B cell (primary cell): ENCODE measurements around the gene EPB41. TPM values are rescaled to one million over a fixed set of nuclear protein-coding genes. Genes with fewer than 3 reads are reported as not detected.
"Not testable (repeated sequence)": the region's sequence is repeated elsewhere in the genome, so short reads cannot be mapped to it uniquely, and the experiment has no call there.

Experiments
- ATAC-seq: fragments of 200-7000 bp; cut with Tn5 transposase; one replicate; pipeline ENCODE4 v1.10.0; 2021; ENCODE audit warnings: low read depth, mild to moderate bottlenecking, moderate number of reproducible peaks, moderate library complexity
- CTCF ChIA-PET: fragments of 350-600 bp; sonication (Branson Sonifier 250); formaldehyde crosslinking; loops from one replicate; lab custom pipeline; 2021; ENCODE audit warnings: antibody characterized with exemption, inconsistent platforms; lab: Charles Lee
- POLR2A ChIA-PET: fragments of 350-600 bp; sonication (Branson Sonifier 250); formaldehyde crosslinking; loops from one replicate; lab custom pipeline; 2021; ENCODE audit warnings: antibody characterized with exemption; lab: Charles Lee
- DNase-seq: peaks from one replicate; pipeline ENCODE4 v3.0.0; 2013
- H2AFZ ChIP-seq: 2 replicates; pipeline ENCODE4 v1.6.1; 2012; ENCODE audit warnings: mild to moderate bottlenecking, low read depth, low read length; ENCODE audit not compliant: insufficient read depth, poor library complexity, severe bottlenecking
- H3K27ac ChIP-seq, 2 donors: 1 replicate in 1 of 2; 2 replicates in 1 of 2; pipeline ENCODE4 v1.5.1; 2012 to 2013; ENCODE audit warnings: low read length in 2 of 2, mild to moderate bottlenecking in 2 of 2, moderate library complexity in 1 of 2
- H3K27me3 ChIP-seq, 4 experiments: fragments of 200-600 bp in 1 of 4; sonication (generic) in 1 of 4; replicated peaks in 1 of 4; 1 replicate in 2 of 4; 2 replicates in 2 of 4; pipeline versions ENCODE4 v1.6.1 to v1.7.0; 2013 to 2016; ENCODE audit warnings: low read length in 3 of 4, mild to moderate bottlenecking in 2 of 4, mixed read lengths in 1 of 4, moderate library complexity in 1 of 4; ENCODE audit not compliant: insufficient read depth in 4 of 4, control insufficient read depth in 3 of 4; ENCODE audit errors: control extremely low read depth in 1 of 4
- H3K36me3 ChIP-seq, 2 experiments: replicated peaks in 1 of 2; 1 replicate in 1 of 2; 2 replicates in 1 of 2; pipeline versions ENCODE4 v1.6.1 to v1.7.1; 2013; ENCODE audit warnings: low read length in 1 of 2; ENCODE audit not compliant: insufficient read depth in 2 of 2, control insufficient read depth in 1 of 2; ENCODE audit errors: control extremely low read depth in 1 of 2, extremely low read depth in 1 of 2
- H3K4me1 ChIP-seq, 2 donors: fragments of 200-600 bp in 1 of 2; sonication (generic) in 1 of 2; 1 replicate in 1 of 2; 2 replicates in 1 of 2; pipeline versions ENCODE4 v1.5.1 to v1.6.1; 2013 to 2017; ENCODE audit warnings: low read length in 2 of 2; ENCODE audit not compliant: control insufficient read depth in 2 of 2, insufficient read depth in 2 of 2
- H3K4me2 ChIP-seq: replicated peaks from 2 replicates; pipeline ENCODE3; 2012; ENCODE audit warnings: mild to moderate bottlenecking, low read depth, low read length; ENCODE audit not compliant: poor library complexity, severe bottlenecking
- H3K4me3 ChIP-seq, 5 experiments: fragments of 200-600 bp in 1 of 5; sonication (generic) in 1 of 5; 1 replicate in 3 of 5; 2 replicates in 2 of 5; pipeline versions ENCODE4 v1.5.1 to v1.7.0; 2011 to 2016; ENCODE audit warnings: low read length in 4 of 5, mild to moderate bottlenecking in 4 of 5, low read depth in 2 of 5, control low read depth in 1 of 5, moderate library complexity in 1 of 5; ENCODE audit not compliant: insufficient read depth in 1 of 5; ENCODE audit errors: control extremely low read depth in 1 of 5, extremely low read depth in 1 of 5
- H3K79me2 ChIP-seq: fragments of 200-600 bp; sonication (generic); one replicate; pipeline ENCODE4 v1.6.0; 2016; ENCODE audit warnings: low read length; ENCODE audit not compliant: control insufficient read depth, insufficient read depth
- H3K9ac ChIP-seq: fragments of 200-600 bp; sonication (generic); 2 replicates; pipeline ENCODE4 v1.6.1; 2017; ENCODE audit warnings: mild to moderate bottlenecking, low read length, moderate library complexity
- H3K9me3 ChIP-seq, 3 donors: one replicate each; pipeline versions ENCODE4 v1.6.1 to v1.7.1; 2013; ENCODE audit warnings: low read length in 2 of 3; ENCODE audit not compliant: control insufficient read depth in 2 of 3, insufficient read depth in 1 of 3; ENCODE audit errors: control extremely low read depth in 1 of 3
- H4K20me1 ChIP-seq: 2 replicates; pipeline ENCODE4 v1.6.0; 2012; ENCODE audit warnings: mild to moderate bottlenecking, low read length; ENCODE audit not compliant: insufficient read depth, control insufficient read depth, poor library complexity, severe bottlenecking
- H3K27ac Mint-ChIP-seq: one replicate; pipeline ENCODE4 v1.8.0; 2021; ENCODE audit warnings: mixed read lengths
- H3K27me3 Mint-ChIP-seq: one replicate; pipeline ENCODE4 v1.8.0; 2021; ENCODE audit warnings: mixed read lengths
- H3K4me1 Mint-ChIP-seq: one replicate; pipeline ENCODE4 v1.8.0; 2021; ENCODE audit warnings: mixed read lengths
- H3K4me3 Mint-ChIP-seq: one replicate; pipeline ENCODE4 v1.8.0; 2021; ENCODE audit warnings: mixed read lengths
- H3K9me3 Mint-ChIP-seq: one replicate; pipeline ENCODE4 v1.8.0; 2022; ENCODE audit warnings: mixed read lengths; ENCODE audit not compliant: insufficient read depth
- CTCF ChIP-seq: fragments of 200-600 bp; IDR thresholded peaks from one replicate; pipeline ENCODE4 v1.8.0; 2022; ENCODE audit warnings: antibody characterized with exemption, mild to moderate bottlenecking
- EZH2 ChIP-seq: IDR thresholded peaks from 2 replicates; pipeline ENCODE4 v1.6.1; 2012; ENCODE audit warnings: borderline replicate concordance, low read depth, mild to moderate bottlenecking, moderate library complexity, low read length; ENCODE audit not compliant: insufficient read depth, poor library complexity, severe bottlenecking
- WGBS: methylation state at CpG from one replicate; pipeline ENCODE4 v1.1.5; 2013; ENCODE audit warnings: missing lambda C conversion rate; ENCODE audit not compliant: insufficient coverage; 5-methylcytosine and 5-hydroxymethylcytosine counted together
- intact Hi-C: fragments of 100-400 bp; cut with micrococcal nuclease; formaldehyde crosslinking; loops from one replicate; pipeline ENCODE4 v1.10.0; 2022
- polyA plus RNA-seq: library from polyadenylated mRNA; depleted of rRNA; stranded (reverse); fragments of >200 nt; gene quantifications from 2 replicates; pipeline ENCODE4 v1.2.3, GENCODE V29; 2012
- total RNA-seq, 2 donors: library from RNA; stranded (reverse); fragments of 120-200 nt in 1 of 2; gene quantifications; 1 replicate in 1 of 2; 2 replicates in 1 of 2; pipeline versions ENCODE4 v1.2.3 to v1.2.4, GENCODE V29; 2013 to 2022

The EPB41 gene
- total and polyA plus RNA-seq, 2 donors (not counting 1 experiment from before 2014, with no cell fraction given), result 45.8 to 186 TPM

GRCh38 chr1:29148656-29149491 lies 234.5 kb downstream of the EPB41 start:
- H3K36me3 ChIP-seq, result peaks cover 8 to 70% of the 10 kb centered on the region in 2 experiments

GRCh38 chr1:29150346-29150745 lies 236.0 kb downstream of the EPB41 start:
- H3K4me2 ChIP-seq, H3K4me3 Mint-ChIP-seq, H3K9me3 Mint-ChIP-seq, DNase-seq, CTCF ChIA-PET, H3K27ac Mint-ChIP-seq, H3K9me3 ChIP-seq, H3K4me1 ChIP-seq, H3K79me2 ChIP-seq, H3K4me3 ChIP-seq, H3K9ac ChIP-seq, H3K27me3 ChIP-seq, H3K27ac ChIP-seq, H2AFZ ChIP-seq, ATAC-seq, intact Hi-C loops, POLR2A ChIA-PET, H3K27me3 Mint-ChIP-seq, H3K4me1 Mint-ChIP-seq: not testable (repeated sequence)
- Histone ChIP-seq H4K20me1 (peaks cover 24% of the 10 kb centered on the region), H3K36me3 (peaks cover 5 to 82% of the 10 kb centered on the region in 2 experiments)
- WGBS, result 98% methylated on average over 9 of the region's 9 CpGs

More at GRCh38 chr1:29148656-29149491, 234.5 kb downstream of the EPB41 start:
- Histone ChIP-seq H3K9me3 (no peaks in the 10 kb centered on the region), H3K4me2 (no peak overlapping the region), H3K27ac (no peak overlapping the region), H2AFZ (no peak overlapping the region), H3K27me3 (no peaks in the 10 kb centered on the region), H3K9ac (no peak overlapping the region), H3K4me3 (no peak overlapping the region), H4K20me1 (peaks cover 24% of the 10 kb centered on the region), H3K4me1 (no peaks in the 10 kb centered on the region), H3K79me2 (no peaks in the 10 kb centered on the region)
- no peak overlapping the region for H3K27ac Mint-ChIP-seq
- no peak overlapping the region for H3K4me3 Mint-ChIP-seq
- 98% methylated on average over 29 of the region's 35 CpGs for WGBS
- no peaks in the 10 kb centered on the region for H3K4me1 Mint-ChIP-seq
- intact Hi-C loops, result no loop called here
- TF ChIP-seq EZH2 (no peak), CTCF (no peak)
- ATAC-seq (no peak), DNase-seq (no peak)
- CTCF ChIA-PET, result interaction anchor here (0.8 kb wide), 1 partner anchor 19 kb away, joined by 3 read pairs; no protein-coding TSS in a partner anchor
- H3K9me3 Mint-ChIP-seq, result no peaks in the 10 kb centered on the region
- no peaks in the 10 kb centered on the region for H3K27me3 Mint-ChIP-seq
- POLR2A ChIA-PET, result no interaction called here
